ENCODE measurements around the gene GRAP2.
"Not testable (repeated sequence)": the region's sequence is repeated elsewhere in the genome, so short reads cannot be mapped to it uniquely, and the experiment has no call there.

GRAP2 gene

DNA sequence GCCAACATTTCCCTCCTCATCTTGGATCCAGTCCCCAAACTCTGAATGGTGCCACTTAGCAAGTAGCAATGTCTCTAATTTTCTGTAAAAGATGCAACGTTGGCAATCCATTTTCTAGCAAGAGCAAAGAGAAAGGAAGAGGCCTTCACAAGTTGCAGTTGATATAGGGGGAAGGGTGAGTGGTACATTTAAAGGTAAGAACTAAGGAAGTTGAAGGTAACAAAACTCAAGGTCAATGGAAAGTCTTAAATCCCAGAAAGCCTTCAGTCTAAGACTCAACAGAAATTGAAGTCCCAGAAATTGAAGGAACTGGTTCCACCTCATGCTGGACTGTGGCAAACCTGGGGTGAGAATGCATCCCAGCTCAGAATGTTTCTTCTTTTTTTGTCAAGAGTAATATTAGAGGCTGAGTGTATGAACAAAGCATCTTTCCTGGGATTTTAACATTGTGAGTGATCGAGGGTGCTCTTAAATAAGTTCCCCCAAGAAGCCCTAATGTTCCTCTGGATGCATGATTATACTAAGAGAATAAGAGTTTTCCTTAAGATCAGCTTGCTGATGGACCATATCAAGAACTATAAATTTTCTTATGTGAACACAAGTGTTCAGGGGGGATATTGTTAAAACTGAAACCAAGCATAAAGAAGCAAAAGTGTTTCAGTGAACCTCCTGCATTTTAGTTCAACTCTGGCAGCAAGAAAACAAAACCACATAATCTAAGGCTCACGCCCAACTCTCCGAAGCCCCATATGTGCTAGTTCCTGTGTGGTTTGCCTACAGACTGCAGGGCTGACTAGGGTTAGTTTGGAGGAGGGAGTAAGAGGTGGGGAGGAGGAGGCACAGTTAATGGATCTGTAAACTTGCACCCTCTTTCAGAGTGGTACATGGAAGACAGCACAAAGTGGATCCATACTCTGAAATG lies at the start of gene GRAP2:
GRAP2 (plus strand) TSS at position 779 of the 922 bp plus-strand sequence. CDS start 46,023 bp downstream, outside the sequence.
- DNase-seq = no peak

DNA sequence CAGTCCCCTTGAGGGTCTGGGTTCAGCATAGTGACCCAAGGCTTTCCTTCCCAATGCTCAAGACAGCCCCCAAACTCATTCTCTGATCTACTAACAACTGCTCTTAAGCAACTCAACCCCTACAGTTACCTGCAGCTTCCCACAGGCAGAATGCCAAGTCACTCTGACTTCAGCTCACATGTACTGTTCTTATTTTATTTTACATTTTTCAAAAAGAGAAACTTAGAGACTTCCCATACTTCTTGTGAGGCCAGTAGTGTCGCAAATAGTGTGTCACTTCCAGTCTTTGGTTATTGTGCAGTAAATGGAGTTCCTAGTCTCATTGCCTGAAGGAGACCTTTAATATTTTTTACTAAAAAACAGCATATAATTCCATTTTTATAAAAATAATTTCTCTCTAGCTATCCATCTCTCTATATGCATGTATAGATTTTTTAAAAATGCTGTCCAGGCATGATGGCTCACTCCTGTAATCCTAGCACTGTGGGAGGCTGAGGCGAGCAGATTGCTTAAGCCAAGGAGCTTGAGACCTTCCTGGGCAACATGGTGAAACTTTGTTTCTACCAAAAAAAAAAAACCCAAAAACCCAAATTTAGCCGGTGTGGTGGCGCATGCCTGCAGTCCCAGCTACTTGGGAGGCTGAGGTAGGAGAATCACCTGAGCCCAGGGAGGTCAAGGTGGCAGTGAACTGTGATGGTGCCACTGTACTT lies 49.1 kb upstream of the GRAP2 start:
- DNase-seq = no peak

DNA sequence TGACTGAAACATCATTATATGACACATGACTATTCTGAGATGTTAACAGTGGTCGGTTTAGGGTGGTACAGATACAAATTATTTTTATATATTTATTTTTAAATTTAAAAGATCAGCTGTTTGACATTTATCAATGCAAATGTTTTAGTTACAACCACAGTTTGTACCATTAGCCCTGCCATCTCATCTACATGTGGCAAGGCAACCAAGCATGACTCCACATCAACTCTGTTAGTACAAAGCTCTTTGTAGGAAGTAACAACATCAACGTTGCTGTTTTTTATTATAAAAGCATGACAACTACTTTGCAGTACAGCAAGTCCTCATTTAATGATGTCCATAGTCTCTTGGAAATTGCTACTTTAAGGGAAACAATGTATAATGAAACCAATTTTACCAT lies 48.1 kb upstream of the GRAP2 start:
- no peak for DNase-seq

DNA sequence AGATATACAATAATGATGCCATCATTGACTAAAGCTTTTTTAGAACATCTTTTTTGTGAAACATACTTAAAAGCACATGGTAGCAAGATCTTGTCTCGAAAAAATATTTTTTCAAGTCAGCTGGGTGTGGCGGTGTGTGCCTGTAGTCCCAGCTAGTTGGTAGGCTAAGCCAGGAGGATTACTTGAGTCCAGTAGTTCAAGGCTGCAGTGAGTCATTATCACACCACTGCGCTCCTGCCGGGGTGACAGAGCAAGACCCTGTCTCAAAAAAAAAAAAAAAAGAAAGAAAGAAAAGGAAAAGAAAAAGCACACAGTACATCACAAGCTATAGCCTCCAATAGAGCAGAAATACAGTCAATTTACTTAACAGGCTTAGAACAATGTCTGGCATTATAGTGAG lies 44.3 kb upstream of the GRAP2 start:
- DNase-seq = no peak

DNA sequence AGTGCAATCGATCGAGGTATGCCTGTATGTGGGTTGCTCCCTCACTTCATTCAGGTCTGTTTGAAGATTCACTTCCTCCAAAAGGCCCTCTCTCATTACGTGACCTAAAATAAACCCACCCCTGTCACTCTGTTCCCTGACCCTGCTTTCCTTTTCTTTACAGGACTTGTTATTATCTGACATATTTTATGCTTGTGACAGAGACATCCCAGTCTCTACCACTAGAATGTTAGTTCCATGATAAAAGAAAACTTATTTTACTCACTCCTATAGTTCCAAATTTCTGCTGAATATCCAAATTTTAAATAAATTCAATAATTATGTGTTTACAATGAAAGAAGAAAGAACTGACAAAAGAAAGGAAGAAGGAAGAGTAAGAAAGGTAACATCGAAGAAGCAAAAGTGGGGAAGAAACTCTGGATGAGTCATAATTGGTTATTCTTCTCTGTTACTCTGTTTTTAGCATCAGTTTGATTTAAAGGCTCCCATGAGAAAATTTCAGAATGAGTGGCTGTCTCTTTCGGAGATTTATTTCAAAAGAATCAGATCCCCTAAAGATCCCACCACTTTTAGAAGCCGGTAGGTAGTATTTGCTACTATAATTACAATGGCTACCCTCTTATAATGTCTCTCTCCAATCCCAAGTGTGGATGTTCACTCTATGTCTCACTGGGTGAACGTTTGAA lies 40.8 kb upstream of the GRAP2 start:
- no peak for DNase-seq

DNA sequence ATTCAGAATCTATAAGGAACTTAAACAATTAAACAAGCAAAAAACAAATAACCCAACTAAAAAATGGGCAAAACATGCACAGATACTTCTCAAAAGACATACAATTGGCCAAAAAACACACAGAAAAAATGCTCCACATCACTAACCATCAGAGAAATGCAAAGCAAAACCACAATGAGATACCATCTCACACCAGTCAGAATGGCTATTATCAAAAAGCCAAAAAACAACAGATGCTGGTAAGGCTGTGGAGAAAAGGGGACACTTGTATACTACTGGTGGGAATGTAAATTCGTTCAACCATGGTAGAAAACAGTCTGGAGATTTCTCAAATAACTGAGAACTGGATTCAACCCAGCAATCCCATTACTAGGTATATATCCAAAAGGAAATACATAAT lies 32.1 kb upstream of the GRAP2 start:
- DNase-seq = no peak

DNA sequence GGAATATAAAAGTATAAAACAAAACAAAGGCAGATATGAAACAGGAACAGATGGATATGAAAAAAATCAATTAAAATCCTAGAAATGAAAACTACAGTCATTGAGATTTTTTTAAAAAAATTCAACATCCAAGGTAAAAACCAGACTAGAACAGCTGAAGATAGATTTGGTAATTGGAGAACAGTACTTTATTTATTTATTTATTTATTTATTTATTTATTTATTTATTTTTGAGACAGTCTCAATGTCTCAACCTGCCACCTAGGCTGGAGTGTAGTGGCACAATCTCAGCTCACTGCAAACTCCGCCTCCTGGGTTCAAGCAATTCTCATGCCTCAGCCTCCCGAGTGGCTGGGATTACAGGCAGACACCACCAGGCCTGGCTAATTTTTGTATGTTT lies 31.1 kb upstream of the GRAP2 start:
- not testable (repeated sequence) for DNase-seq

DNA sequence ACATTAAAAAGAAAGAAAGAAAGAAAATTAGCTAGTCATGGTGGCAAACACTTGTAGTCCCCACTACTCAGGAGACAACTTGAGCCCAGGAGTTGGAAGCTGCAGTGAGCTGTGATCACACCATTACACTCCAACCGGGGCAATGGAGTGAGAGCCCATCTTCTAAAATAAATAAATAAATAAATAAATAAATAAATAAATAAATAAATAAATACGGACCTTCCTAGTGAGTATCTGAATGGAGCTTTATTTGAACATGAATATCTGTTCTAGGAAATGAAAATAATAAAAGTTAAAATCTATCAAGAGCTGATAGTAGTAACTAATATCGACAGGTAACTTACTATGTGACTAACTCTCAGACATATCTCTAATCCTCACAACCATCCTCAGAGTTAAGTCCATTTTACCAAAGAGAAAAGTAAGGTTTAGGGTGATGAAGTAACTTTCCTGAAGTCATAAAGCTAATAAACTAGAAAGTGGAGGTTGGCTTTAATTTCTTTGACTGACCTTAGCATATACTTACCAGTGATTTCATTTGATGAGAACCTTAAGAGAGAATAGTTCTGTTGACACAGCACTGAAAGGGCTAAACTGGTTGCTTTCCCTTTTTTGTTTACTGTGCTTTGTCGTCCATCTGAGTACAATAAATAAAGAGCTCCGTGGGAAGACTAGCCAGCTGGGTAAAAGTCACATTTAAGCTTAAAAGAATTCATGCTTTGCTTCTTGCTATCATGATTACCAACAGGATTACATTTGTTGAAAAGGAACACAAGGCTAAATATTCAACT lies 29.7 kb upstream of the GRAP2 start:
- no peak for DNase-seq

DNA sequence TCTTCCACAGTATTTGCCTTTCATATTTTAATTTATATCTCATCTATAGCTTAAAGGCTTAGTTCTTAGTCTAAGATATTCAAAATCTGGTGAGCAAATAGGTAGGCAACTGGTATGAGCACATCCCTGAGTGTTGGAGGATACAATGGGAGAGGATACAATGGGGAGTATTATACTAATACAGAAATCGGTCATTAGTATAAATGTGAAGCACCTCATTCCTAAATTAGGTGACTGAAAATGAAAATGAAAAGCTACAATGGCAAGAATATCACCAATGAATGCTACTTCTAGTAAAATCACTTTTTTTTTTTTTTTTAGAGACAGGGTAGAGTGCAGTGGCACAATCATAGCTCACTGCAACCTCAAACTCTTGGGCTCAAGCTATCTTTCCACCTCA lies 28.3 kb upstream of the GRAP2 start:
- no peak for DNase-seq

DNA sequence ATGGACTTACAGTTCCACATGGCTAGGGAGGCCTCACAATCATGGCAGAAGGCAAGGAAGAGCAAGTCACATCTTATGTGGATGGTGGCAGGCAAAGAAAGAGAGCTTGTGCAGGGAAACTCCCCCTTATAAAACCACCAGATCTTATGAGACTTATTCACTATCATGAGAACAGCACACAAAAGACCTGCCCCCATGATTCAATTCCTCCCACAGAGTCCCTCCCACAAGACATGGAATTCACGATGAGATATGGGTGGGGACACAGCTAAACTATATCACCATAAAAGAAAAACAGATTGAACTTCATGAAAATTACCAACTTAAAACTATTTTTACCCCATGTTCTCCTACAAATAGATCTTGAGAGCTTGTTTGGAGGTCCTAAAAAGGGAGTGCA lies 26.9 kb upstream of the GRAP2 start:
- no peak for DNase-seq

DNA sequence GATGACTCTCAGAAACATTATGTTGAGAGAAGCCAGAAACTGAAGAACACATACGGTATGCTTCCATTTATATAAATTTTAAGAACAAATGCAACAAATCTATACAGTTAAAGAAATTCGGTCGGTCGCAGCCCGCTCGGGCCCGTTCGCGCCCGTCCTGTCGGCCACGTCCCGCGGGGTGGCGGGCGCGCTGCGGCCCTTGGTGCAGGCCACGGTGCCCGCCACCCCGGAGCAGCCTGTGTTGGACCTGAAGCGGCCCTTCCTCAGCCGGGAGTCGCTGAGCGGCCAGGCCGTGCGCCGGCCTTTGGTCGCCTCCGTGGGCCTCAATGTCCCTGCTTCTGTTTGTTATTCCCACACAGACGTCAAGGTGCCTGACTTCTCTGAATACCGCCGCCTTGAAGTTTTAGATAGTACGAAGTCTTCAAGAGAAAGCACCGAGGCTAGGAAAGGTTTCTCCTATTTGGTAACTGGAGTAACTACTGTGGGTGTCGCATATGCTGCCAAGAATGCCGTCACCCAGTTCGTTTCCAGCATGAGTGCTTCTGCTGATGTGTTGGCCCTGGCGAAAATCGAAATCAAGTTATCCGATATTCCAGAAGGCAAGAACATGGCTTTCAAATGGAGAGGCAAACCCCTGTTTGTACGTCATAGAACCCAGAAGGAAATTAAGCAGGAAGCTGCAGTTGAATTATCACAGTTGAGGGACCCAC lies 25.6 kb upstream of the GRAP2 start:
- not testable (repeated sequence) for DNase-seq

DNA sequence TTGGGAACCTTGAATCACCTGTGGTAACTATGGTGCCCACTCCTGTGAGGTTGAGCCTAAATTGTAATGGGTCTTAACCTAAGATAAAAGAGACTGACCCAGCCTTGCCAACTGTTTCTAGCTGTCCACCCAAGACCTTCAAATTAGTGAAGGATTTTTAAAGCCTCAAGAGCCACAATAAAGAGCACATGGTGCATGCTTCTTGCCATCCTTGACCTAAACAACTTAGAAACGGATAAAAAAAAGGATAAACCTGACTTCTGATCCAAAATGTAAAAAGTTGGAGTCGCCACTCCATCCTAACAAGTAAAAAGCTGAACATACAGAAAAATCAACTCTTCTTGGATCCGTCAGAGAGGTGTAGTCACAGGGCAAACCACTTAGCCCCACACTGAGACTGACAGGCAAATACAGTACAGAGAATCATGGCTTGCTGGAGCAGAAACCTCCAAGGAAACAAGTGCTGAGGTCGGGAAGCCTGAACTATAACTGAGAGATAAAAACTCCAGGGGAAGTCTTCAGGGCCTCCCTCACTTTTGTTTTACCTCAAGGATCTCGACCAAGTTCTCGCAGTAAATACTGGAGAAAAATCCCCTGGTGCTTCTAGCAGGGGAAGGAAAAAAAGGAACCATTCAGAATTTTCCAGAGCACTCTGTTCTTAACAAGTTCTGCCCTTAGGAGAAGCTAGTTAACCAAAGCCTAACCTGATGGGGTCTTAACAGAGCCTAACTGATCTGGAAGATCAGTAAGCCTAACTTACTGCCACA lies 23.6 kb upstream of the GRAP2 start:
- DNase-seq = no peak

DNA sequence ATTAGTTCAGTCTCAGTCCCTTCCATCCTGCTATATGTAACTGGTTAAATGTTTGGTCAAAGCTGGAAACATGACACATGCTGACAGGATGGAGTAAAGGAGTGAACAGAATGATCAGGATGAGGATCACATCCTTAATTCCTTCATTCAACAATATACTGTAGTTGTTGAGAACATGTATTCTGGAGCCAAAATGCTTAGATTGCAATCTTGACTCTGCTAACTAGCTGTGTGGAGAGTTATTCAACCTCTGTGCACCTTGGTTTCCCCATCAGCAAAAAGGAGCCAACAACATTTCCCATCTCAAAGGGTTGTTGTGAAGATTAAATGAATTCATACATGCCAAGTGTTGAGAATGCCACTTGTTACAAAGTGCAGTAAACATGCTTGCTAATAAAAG lies 20.2 kb upstream of the GRAP2 start:
- DNase-seq = no peak

DNA sequence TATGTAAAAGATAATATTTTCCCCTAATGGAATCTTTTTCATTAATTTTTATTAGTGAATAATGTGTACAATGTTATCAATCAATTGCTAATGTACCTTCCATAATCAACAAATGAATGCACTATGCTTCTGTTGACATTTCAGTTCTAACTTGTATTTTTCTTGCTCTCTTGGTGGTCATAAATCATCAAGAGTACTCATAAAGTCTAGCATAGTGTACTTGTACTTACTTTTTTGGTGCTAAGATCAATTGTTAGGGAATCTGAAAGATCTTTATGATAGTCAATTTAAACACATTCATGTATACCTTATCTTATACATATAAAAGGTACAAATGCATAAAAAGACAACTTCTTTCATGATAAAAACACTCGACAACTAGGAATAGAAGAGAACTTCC lies 17.8 kb upstream of the GRAP2 start:
- DNase-seq = no peak

DNA sequence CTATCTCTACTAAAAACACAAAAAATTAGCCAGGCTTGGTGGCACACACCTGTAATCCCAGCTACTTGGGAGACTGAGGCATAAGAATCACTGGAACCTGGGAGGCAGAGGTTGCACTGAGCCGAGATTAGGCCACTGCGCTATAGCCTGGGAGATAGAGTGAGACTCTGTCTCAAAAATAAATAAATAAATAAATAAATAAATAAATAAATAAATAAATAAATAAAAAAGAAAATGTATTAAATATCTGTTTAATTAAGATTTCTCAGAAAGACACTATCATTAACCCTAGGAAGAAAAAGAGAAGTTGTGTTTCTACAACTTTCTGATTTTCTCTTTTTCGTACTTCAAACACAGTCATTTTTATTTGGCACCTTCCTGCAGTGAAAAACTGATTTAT lies 11.0 kb upstream of the GRAP2 start:
- not testable (repeated sequence) for DNase-seq

DNA sequence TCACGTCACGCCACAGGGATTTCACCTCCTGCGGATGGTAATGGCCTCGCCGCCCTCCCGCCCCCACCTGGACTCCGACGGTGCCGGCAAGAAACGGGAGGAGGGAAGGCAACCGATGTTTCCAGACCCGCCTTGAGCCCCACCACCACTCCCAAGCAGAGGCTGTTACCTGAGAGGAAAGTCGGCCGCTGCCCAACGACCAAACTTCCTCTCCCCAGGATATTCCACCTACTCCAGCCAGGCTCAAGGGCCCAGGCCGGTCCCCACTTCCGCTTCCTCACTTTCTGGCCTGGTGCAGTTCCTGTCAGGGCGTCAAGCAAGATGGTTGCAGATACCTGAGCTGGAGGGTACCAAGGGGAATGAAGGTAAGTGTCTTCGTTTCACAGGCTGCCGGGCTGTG lies 7.4 kb upstream of the GRAP2 start, which contains the start of gene ENTHD1:
ENTHD1 (minus strand) TSS at position 235 of the 400 bp plus-strand sequence. CDS start 6,012 bp downstream, outside the sequence.
- DNase-seq = no peak

DNA sequence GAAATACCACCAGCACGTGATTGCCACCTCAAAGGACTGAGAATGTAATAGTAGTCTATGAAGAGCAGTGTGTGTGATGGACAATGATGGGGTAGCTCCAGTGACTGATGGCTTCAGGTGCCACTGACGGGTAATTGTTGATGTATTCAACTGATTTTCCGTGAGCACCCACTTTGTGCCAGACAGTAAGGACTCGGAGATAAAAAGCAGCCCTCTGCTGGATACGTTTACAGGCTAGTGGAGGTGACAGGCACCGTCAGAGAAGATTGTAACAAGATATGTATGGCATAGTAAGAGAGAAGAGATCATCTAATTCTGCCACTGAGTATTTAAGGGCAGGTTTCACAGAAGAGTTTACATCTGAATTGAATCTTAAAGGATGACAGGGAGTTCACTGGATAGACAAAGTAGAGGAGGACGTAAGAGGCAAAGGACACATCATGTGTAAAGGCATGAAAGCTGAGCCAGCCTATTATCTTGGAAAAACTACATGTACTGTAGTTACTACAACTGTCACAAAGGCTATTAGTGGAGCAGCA lies 6.3 kb upstream of the GRAP2 start:
- DNase-seq = no peak

DNA sequence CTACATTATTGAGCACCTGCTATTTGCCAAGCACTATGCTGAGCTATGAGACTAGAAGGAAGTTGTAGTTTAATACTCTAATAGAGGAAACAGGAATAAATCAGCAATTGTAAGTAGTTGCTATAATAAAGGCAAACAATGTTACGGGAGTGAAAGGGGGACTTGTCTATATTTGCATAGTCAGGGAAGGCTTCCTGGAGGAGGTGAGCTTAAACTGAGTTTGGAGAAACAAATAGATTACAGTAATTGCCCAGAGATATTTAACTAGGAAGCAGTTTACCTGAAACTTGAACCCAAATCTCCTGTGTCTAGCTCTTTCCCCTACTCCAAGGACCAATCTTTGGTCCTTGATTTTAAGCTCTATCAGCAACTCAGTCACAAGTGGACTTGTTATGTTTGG lies 5.2 kb upstream of the GRAP2 start:
- no peak for DNase-seq

DNA sequence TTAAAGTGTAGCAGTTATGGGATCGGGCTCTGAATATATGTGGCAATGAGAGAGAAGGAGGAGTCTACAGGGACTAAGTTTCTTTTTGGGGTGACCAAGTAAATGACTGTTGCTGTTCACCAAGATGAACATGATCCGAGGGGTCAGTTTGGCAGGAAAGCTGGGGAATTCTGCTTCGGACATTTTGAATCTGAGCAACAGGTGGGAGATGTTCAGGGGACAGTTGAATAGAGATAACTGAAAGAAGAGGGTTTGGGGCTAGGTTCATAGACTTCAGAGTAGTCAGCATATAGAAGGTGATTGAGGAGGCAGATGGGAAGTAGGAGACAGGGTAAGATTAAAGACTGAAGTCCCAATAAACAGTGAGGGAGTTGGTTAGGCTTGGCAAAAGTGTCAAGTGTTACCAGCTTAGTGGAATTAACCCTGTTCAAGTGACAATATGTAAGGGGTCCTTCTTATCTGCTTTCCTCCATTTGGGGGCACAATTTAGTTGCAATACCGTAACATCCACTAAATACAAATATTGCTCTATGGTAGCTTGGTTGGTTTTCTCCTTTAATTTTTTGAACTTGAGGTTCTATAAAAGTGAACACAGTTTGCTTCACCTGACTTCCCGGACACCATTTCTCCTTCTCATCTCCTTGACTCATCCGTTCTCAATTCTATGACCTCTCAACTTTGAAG lies 4.4 kb upstream of the GRAP2 start:
- DNase-seq = no peak

DNA sequence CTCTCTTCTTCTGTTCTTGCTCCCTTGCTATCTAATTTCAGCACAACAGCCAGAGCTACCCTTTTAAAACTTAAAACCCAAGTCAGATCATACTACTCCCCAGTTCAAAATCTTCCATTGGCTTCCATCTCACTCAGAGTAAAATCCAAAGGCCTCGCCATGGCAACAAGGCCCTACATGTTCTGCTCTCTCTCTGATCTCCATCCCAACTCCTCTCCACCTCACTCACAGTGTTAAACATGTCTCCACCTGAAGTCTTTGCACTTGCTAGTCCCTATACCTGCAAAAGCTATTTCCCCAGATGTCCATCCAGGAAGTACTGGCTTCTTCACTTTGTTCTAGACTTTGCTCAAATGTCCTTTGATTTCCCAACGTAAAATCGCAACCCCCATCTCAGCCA lies 3.0 kb upstream of the GRAP2 start:
- no peak for DNase-seq
